Measurements from ENCODE around the gene NPAS3. TPM values are rescaled to one million over a fixed set of nuclear protein-coding genes. Genes with fewer than 3 reads are reported as not detected.
"Not testable (repeated sequence)": the region's sequence is repeated elsewhere in the genome, so short reads cannot be mapped to it uniquely, and the experiment has no call there.

The NPAS3 gene
- total RNA-seq, 4 donors from 2014 or later = 0.19 to 2.1 (median 1.7) TPM; not detected in 1

DNA sequence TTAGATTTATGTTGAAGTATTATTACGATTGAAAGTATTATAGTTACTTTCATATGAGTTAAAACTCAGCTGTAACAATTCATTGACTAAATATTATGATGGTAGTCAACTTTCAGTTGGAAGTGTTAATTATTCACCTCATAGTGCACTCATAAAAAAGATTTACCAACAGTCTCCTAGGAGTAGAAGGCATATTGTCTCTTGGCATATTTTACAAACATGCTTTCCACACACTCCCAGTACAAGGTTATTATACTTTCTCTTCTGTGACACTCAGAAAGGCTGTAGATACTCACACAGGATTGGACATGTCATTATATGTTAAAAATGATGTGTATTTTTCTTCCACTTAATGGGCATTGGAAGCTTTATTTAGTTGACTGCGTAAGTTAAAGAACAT, 147.1 kb downstream of the NPAS3 start:
- no peak overlapping the region for H3K4me3 ChIP-seq
- no peaks in the 10 kb centered on the region for H3K36me3 ChIP-seq
- no peak for TF ChIP-seq POLR2A (IDR thresholded peaks at IDR 0.05)
- DNase-seq = no peak
- H3K9me3 ChIP-seq = no peaks in the 10 kb centered on the region
- no peaks in the 10 kb centered on the region for H3K4me1 ChIP-seq
- H3K27me3 ChIP-seq = no peaks in the 10 kb centered on the region
- H3K27ac ChIP-seq = no peak overlapping the region

DNA sequence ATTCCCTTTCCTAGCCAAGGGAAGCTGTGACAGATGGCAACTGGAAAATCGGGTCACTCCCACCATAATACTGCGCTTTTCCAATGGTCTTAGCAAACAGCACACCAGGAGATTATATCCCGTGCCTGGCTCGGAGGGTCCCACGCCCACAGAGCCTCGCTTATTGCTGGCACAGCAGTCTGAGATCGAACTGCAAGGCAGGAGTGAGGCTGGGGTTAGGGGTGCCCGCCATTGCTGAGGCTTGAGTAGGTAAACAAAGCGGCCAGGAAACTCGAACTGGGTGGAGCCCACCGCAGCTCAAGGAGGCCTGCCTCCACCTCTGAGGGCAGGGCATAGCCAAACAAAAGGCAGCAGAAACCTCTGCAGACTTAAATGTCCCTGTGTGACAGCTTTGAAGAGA, 149.6 kb downstream of the NPAS3 start:
- H3K4me1 ChIP-seq, H3K36me3 ChIP-seq, H3K27me3 ChIP-seq, DNase-seq, H3K9me3 ChIP-seq, H3K4me3 ChIP-seq, H3K27ac ChIP-seq: not testable (repeated sequence)

DNA sequence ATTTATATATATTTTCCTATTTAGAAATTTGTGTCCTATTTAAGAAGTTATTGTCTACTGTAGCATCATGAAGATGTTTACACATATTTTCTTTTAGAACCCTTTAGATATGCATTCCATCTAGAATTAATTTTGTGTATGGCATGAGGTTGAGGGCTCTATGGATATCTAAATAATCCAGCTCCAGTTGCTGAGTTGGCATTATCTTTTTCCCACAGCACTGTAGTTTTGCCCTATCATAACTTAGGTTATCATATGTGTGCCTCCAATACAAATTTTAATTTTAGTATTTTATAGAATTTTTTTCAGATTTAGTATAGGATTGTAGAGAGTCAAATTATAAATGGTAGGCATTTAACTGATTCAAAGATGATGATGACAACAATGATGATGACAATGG, 159.3 kb downstream of the NPAS3 start:
- Histone ChIP-seq H3K4me1 (no peaks in the 10 kb centered on the region), H3K36me3 (no peaks in the 10 kb centered on the region), H3K4me3 (no peak overlapping the region), H3K9me3 (no peaks in the 10 kb centered on the region), H3K27me3 (no peaks in the 10 kb centered on the region), H3K27ac (no peak overlapping the region)
- no peak for DNase-seq
- TF ChIP-seq, protein P1, sequence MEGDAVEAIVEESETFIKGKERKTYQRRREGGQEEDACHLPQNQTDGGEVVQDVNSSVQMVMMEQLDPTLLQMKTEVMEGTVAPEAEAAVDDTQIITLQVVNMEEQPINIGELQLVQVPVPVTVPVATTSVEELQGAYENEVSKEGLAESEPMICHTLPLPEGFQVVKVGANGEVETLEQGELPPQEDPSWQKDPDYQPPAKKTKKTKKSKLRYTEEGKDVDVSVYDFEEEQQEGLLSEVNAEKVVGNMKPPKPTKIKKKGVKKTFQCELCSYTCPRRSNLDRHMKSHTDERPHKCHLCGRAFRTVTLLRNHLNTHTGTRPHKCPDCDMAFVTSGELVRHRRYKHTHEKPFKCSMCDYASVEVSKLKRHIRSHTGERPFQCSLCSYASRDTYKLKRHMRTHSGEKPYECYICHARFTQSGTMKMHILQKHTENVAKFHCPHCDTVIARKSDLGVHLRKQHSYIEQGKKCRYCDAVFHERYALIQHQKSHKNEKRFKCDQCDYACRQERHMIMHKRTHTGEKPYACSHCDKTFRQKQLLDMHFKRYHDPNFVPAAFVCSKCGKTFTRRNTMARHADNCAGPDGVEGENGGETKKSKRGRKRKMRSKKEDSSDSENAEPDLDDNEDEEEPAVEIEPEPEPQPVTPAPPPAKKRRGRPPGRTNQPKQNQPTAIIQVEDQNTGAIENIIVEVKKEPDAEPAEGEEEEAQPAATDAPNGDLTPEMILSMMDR (IDR thresholded peaks at IDR 0.05) = no peak
- TF ChIP-seq POLR2A (IDR thresholded peaks at IDR 0.05) = no peak

DNA sequence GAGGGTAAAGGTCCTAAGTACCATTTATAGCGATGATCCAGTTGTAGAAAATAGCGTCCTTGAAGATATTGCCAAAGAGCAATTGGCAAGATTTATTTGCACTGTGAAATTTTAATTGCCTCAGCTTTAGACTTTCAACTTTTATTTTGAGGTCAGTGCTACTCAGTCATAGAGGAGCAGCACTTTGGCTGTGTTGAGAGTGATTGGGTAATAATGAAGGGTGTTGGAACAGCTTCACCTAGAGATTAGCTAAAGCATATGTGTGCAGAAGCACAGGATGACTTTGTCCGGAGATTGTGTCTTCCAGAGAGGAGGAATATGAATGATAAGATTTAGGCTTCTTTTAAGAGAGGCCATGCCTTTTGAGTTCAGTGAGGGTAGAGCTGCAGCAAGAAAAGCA, 164.8 kb downstream of the NPAS3 start:
- DNase-seq = no peak
- Histone ChIP-seq H3K27me3 (no peaks in the 10 kb centered on the region), H3K9me3 (no peaks in the 10 kb centered on the region), H3K27ac (no peak overlapping the region), H3K4me1 (no peaks in the 10 kb centered on the region), H3K4me3 (no peak overlapping the region), H3K36me3 (no peaks in the 10 kb centered on the region)
- TF ChIP-seq, protein P1 (IDR thresholded peaks at IDR 0.05) = no peak
- no peak for TF ChIP-seq POLR2A (IDR thresholded peaks at IDR 0.05)

DNA sequence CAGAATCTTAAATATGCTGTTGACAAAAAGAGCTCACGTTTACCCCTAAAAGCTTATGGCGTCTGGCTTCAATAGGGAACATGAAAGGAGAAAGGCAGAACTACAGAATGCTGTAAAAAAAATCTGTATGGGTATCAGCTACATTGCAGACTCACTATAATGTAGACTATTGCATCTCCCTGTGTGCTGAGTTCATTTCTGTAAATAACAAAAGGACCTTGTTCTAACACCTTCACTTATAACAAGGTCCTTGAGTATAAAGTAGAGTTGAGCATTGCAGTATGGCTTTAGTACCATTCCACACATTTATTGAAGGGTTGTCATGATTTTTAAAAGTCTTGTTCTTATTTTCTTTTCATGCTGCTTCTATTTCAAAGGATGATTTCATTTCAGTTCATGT, 165.3 kb downstream of the NPAS3 start:
- no peaks in the 10 kb centered on the region for H3K27me3 ChIP-seq
- no peaks in the 10 kb centered on the region for H3K36me3 ChIP-seq
- DNase-seq = no peak
- H3K4me3 ChIP-seq = no peak overlapping the region
- TF ChIP-seq, protein P1 (IDR thresholded peaks at IDR 0.05) = no peak
- TF ChIP-seq POLR2A (IDR thresholded peaks at IDR 0.05) = no peak
- H3K27ac ChIP-seq = no peak overlapping the region
- no peaks in the 10 kb centered on the region for H3K9me3 ChIP-seq
- no peaks in the 10 kb centered on the region for H3K4me1 ChIP-seq

DNA sequence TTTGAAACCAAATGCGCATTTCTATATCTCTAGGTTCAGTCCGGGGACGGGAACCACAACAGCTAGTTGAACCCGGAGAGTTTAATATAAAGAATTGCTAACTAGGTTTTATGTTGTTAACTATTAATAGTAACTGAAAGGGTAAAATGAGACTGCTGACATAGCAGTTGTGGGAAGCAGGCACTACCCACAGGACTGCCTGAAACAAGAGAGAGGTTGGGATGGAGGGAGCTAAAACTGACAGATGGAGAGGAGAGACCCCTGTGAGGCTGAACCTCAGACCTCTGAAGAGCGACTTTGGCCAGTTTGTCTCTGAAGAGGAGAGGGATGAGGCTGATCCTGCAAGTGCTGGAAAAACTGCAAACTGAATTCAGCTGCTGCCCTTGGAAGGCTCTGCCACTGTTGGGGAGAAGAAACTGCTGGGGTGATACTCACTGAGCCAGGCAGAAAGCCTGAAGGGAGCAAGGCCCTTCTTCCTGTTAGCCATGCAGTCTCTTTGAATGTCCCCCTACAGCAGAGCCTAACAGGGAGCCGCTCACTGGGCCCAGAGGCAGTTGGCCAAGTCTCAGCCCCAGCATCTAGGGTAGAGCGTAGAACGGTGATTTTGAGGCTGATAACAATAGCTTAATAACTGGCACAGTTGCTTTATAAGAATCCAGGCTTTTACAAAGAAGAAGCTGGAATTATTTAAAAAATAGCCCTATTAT, 172.2 kb downstream of the NPAS3 start:
- Histone ChIP-seq H3K4me1 (no peaks in the 10 kb centered on the region), H3K36me3 (no peaks in the 10 kb centered on the region), H3K9me3 (no peaks in the 10 kb centered on the region), H3K27ac (no peak overlapping the region), H3K27me3 (no peaks in the 10 kb centered on the region), H3K4me3 (no peak overlapping the region)
- DNase-seq = no peak
- TF ChIP-seq POLR2A (IDR thresholded peaks at IDR 0.05) = no peak
- TF ChIP-seq, protein P1 (IDR thresholded peaks at IDR 0.05) = no peak

DNA sequence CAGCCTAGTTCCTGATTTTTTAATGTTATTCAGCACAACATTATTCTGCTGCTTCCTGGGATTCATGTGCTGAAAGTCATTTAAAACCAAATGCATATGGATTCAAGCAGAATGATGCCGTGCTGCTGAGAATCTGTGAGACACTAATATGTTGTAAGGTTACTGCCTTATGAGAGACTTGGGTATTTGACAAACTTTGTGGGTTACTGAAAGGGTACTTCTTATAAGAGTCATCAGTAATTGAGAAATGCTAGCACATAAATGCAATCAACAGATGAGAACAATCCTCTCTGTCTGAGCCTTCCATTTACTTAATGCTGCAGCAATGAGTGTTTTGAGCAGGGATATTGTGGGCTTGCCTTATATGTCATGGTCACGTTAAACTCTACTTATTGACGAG, 175.7 kb downstream of the NPAS3 start:
- H3K4me1 ChIP-seq = no peaks in the 10 kb centered on the region
- H3K36me3 ChIP-seq = no peaks in the 10 kb centered on the region
- TF ChIP-seq, protein P1 (IDR thresholded peaks at IDR 0.05) = no peak
- no peak for TF ChIP-seq POLR2A (IDR thresholded peaks at IDR 0.05)
- no peaks in the 10 kb centered on the region for H3K27me3 ChIP-seq
- no peak for DNase-seq
- H3K4me3 ChIP-seq = no peak overlapping the region
- H3K27ac ChIP-seq = no peak overlapping the region
- H3K9me3 ChIP-seq = no peaks in the 10 kb centered on the region
